GOT3 (cell line): Measurements from ENCODE around the gene ITGAE.
"Not testable (repeated sequence)": the region's sequence is repeated elsewhere in the genome, so short reads cannot be mapped to it uniquely, and the experiment has no call there.

Source experiments
- DNase-seq: peaks from one replicate; lab custom pipeline; 2025; ENCODE audit warnings: mixed read lengths; lab: John Stamatoyannopoulos, UW

Gene ITGAE

DNA sequence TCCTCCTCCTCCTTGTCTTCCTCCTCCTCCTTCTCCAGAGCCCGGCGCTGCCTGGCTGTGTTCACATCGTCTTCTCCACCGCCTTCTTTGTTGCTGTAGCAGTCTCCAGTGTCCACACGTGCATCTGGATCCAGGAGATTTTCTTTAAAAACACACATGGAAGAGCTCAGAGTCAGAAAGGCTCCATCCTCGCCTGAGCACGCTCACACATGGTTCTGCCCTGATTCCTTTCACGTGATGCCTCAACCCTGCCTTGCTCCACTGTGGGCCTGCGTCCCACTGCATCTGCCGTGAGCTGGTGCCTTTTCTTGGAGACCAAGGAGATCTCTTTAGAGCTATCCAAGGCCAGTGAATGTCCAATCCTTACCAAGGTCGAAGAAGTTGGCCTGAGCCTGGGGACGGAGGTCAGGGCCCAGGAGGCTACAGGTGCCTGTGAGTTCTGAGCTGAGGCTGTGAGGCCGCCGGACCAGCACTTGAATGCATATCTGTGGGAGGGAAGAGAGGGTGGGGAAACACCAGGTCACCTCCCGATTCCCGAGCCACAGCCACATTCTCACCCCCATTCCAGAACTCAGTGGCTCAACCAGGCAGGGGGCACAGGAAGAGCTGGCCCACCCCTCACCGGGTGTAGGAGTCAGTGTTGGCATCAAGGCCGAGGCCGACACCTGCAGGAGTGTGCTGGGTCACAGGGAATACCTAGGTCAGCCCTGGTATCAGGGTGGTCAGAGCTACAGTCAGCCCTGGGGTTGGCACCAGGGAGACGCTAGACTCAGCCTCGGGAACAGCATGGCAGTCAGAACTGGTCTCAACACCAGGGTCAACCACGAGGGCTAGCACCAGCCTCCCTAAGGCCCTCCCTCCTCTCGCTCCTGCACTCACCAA lies 39.7 kb downstream of the ITGAE start:
- no peak for DNase-seq

DNA sequence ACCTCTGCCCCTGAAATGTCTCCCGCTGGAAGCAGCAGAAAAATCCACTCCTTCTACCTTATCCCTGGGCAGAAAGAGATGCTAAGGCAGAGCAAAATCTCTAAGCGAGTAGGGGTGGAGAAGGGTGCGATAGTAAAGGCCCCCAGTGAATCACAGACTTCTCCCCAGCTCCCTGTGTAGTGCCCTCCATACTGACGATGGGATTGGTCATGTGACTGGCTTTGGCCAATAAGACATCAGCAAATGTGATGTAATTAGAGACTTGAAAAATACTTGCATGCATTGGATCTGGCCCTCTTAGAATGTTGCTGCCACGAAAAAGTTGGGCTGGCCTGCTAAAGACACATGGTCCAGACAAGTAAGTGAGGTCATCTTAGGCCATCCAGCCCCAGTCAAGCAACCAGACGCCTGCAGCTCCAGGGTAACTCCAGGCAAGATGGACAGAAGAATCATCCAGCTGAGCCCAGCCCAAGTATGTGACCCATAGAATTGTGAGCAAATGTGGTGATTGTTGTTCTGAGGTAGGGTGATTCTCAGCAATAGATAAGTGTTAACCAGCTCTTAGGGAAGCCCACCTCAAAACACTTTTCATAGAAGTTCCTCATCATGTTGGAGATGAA lies 41.3 kb downstream of the ITGAE start:
- DNase-seq, result no peak

DNA sequence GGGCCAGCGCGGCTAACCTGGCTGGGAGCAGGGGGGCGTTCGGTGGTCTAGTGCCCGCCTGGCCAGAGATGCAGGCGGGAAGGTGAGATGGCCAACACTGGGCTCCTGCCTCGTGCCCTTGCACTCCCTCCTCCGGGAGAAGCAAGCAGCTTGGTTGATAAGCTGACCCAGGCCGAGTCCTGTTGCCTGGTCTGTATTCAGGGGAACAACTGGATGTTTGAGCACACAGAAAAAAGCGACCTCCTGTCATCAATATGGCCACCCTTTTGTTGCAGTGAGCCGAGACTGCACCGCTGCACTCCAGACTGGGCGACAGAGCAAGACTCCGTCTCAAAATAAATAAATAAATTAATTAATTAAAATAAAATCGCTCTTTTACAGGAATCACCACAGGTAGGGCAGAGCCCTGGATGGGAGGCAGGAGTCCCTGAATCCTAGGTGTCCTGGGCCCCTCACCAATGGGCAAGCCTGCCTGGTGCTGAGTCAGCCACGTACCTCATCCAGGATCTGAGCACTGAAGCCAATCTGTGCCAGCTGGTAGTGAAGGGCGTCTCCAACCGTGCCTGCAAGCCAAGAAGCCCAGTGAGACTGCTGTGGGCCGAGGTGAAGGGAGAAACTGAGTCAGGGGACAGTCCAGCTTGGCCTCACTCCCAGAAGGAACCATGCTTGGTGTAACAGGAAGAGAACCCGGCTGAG lies 45.5 kb downstream of the ITGAE start:
- no peak for DNase-seq

DNA sequence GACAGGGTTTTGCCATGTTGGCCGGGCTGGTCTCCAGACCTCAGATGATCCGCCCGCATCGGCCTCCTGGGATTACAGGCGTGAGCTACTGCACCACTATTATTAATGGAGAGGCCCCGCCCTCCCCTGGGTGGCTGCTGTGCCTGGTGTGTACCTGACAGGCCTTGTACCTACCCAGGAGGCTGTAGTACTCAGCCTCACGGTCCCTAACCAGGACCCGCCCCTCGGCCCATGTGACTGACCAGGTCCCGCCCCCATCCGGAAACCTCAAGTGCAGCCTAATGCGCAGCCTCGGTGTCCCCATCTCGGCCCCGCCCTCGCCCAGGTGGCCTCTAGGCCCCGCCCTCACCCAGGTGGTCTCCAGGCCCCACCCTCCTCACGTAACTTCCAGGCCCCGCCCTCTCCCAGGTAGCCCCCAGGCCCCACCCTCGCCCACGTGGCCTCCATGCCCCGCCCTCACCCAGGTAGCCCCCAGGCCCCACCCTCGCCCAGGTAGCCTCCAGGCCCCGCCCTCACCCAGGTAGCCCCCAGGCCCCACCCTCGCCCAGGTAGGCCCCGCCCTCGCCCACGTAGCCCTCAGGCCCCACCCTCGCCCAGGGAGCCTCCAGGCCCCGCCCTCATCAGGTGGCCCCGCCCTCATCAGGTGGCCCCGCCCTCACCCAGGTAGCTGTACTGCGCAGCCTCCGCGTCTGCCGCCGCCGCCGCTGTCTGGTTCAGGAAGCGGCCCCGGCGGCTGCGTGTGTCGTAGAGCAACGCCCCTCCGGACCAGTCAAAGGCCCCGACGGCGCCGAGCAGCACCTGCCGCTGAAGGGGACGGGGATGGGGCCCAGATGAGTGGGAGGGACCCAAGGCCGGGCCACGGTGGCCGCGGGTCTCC lies 46.3 kb downstream of the ITGAE start:
- no peak for DNase-seq

DNA sequence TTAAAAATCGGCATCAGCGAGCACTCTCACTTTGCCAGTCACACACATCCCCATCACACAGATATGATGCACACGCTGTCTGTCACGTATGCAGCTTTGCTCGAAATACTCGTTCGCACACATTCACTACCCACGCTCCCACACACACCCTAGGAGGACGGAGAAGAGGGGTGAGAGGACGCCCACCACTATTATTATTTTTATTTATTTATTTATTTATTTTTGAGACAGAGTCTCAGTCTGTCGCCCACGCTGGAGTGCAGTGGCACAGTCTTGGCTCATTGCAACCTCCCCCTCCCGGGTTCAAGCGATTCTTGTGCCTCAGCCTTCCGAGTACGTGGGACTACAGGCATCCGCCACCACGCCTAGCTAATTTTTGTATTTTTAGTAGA lies 46.9 kb downstream of the ITGAE start:
- no peak for DNase-seq

DNA sequence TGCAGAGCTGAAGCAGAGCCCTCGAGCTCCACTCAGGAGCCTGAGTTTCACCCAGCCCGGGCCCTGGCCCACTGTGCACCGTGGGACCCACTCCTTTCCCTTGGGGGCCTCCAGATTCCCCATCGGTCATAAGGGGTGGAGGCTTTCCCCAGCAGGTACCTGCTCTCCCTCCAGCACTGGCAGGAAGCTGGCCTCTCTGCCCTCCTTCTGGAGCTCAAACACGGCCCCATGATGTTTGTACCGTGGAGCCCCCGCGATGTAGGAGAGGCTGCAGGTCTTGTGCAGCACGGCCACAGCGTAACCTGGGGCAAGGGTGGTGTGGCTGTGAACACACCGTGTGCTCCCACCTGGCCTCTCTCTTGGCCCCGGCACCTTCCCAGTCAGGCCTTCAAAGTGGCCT lies 47.4 kb downstream of the ITGAE start:
- DNase-seq, result no peak

DNA sequence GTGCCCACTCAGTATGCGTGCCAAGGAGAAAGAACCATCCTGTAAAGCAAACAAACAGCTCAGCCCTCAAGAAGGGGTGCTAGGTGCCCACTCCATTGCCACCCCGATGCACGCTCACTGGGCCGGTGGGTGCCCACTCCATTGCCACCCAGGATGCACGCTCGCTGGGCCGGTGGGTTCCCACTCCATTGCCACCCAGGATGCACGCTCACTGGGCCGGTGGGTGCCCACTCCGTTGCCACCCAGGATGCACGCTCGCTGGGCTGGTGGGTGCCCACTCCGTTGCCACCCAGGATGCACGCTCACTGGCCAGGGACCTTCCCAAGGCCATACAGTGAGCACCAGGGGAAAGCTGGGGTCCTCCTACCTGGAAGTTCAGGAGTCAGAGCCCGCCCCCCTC lies 49.2 kb downstream of the ITGAE start:
- DNase-seq, result no peak

DNA sequence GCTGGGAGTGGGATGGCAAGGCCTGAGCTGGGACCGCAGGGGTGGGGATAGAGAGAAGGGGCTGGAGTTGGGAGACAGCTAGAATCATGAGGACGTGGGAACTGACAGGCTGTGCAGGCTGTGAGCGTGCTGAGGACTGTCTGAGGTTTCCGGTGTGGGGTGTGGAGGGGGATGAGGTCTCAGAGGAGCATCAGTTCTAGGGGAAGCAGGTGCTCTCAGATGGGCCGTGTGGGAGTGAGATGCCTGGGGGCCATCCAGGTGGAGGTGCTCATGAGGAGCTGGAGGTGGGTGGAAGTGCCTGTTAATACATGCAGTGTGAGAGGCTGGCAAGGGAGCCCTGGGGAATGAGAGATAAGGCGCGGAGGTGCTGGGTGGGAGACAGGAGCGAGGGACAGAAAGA lies 50.1 kb downstream of the ITGAE start:
- DNase-seq, result no peak

DNA sequence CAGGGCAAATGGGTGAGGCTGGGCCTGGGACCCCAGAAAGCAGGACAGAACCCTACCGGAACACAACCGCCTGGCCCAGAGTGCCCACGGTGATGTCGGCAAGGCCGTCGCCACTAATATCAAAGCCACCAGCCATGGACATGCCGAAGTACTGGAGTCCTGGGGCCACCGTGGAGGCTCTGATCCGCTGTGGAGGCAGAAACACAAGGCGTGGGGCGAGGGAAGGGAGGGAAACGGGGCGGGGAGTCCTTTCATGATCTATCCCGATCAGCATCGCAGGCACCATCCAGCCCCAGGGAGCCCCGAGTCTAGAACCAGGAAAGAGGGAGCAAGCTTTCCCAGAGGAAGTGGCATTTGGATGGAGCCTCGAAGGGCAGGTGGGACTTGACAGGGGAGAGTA lies 50.7 kb downstream of the ITGAE start:
- no peak for DNase-seq

DNA sequence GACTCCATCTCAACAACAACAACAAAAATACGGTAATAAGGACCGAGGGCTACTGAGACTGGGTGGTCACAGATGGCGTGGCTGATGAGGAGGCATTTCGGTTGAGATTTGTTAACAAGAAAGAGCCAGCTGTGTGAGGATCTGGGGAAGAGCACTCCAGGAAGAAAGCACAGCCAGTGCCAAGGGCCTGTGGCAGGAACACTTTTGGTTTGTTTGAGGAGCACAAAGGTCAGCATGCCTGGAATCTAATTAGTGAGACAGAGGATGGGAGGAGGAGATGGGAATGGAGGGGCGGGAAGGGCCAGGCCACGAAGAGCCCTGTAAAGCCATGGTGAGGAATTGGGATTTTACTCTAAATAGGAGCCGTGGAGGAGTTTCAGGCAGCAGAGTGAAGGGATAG lies 52.4 kb downstream of the ITGAE start:
- no peak for DNase-seq

DNA sequence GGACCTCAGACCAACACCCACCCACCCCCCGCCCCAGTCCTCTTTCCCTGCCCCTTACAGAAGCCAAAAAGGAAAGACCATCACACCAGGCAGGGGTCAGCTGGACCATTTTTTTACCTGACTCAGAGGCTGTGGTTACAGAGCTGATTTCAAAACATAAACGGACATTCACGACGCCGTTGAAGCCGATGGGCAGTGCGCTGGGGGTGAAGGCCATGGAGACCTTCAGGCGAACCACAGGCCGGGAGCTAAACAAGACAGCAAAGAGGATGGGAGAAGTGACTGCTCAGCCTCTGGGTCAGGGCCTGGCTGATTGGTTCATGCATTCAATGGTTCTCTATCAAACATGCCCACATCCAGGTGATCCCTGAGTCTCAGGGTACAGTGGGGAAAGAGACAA lies 53.2 kb downstream of the ITGAE start:
- no peak for DNase-seq

DNA sequence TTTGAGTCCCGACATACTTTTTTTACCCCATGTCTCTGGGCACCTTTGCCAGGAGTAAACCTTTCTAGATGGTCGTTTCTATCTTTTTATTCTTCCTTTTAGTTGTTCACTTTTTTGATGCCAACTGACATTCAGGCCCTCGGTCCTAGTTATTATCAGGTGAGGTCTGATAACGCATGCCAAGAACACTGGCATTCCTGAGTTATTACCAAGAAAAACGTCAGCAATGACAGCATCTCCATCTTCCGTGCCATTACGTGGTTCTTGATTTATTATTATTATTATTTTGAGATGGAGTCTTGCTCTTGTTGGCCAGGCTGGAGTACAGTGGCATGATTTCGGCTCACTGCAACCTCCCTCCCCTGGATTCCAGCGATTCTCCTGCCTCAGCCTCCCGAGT lies 55.9 kb downstream of the ITGAE start:
- DNase-seq, result no peak

DNA sequence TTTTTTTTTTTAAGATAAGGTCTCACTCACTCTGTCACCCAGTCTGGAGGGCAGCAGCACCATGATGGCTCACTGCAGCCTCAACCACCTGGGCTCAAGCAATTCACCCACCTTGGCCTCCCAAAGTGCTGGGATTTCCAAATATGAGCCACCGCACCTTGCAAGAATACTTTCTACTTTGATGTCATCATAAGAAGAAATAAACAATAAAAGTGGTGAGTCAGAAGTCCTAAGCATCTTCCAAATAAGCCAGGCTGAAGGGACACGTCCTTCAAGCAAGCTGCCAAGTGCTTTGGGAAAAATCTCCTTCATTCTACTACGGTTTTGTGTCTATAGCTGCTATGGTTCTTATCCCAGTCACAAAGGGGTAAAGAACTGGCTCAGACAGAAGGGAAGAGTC lies 57.0 kb downstream of the ITGAE start:
- no peak for DNase-seq

DNA sequence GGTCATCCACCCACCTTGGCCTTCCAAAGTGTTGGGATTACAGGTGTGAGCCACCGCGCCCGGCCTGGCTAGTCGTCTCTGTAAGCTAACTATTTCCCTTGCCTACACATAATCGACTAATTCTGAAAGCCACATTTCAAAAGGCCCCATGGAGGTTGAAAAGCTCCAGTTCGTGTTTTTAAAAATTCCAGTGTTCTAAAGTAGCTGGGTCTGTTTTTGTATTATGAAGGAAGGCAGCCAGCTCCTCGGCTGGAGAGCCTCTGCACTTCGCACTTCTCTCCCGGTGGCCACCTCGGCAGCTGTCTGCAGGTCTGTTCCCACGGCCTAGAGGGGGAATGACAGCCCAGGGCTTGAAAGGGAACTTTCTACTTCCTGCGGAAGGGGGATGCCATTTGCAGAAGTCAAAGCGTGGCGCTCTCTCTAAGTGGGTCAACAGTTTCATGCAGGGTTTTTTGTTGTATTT lies 60.3 kb downstream of the ITGAE start:
- DNase-seq, result no peak

DNA sequence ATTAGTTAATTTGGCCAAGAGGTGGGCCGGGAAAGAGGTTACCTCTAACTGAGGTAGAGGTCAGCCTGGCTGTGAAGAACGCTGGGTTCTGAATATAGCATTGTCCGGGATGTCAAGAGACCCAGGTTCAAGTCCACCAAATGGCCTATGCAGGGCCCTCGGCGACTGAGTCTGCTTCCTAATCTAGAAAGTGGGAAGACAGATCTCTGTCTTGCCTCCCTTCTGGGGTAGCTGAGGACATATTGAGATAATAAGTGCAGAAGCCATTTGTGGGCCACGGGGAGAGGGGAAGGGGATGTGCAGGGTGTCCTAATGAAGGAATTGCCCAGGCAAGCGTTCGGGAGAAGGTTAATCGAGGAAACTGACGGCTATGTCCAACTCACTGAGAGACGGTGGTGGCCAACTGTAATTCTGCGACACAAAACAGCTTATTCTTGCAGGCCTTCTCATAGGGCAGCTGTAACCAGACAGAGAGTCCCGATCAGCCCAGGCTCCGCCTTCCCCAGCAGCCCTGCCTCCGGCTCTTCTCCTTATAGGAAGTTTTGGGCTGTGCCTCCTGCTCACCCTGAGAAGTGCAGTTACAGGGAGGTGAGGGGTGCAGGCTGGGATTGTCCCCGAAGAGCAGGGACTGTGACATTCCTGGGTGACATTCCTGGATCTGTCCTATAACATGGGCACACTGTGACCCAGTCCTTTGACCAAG lies 61.4 kb downstream of the ITGAE start:
- no peak for DNase-seq

DNA sequence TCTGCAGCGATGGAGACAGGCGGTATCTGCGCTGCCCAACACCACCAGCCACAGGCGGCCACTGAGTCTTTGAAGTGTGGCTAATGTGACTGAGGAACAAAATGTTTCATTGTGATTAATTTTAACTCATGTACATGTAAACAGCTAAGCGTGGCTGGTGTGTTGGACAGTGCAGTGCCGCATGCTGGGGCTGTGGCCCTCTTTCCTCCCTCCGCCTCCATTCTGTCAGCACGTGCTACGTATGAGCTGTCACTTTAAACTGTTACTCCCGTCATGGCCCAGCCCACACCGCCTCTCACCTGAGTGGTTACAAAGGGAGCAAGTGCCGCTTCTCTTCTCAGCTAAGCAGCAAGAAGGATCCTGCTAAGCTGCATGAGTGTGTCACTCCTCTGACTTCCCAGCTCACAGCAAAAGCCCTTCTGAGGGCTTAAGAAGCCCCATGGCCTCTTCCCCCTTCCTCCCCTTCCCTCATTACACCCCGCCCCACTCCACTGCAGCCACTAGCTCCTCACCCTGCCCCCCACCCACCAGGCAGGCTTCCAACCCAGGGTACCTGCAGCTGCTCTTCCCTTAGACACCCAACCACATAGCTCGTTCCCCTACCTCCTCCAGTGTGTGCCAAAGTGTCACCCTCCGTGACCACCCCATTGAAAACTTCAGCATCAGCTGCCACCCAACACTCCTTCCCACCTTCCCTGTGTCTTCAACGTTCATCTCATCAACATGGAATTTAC lies 62.3 kb downstream of the ITGAE start:
- DNase-seq, result no peak

DNA sequence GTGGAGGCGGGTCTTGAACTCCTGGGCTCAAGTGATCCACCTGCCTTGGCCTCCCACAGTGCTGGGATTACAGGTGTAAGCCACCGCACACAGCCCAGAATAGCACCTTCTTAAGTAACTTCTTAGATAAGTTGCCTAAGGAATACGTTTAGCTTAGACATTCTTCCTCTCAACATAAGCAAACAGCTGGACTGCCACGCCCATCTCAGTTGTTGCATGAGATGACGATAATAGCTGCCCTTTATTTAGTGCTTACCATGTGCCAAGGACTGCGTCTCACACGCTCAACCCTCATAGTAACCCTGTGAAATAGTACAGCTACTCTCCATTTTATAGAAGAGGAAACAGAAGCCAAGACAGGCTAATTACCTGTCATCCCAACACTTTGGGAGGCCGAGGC lies 65.5 kb downstream of the ITGAE start:
- no peak for DNase-seq

DNA sequence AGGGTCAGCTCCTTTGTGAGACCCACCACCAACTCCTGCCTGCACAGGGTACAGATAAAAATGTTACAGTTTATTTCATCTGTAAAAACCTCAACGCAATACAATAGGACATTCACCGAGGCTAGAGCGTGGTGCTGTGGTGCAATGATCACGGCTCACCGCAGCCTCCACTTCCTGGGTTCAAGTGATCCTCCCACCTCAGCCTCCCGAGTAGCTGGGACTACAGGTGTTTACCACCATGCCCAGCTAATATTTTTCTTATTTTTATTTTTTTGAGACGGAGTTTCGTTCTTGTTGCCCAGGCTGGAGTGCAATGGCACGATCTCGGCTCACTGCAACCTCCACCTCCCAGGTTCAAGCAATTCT lies 66.1 kb downstream of the ITGAE start:
- DNase-seq, result not testable (repeated sequence)

DNA sequence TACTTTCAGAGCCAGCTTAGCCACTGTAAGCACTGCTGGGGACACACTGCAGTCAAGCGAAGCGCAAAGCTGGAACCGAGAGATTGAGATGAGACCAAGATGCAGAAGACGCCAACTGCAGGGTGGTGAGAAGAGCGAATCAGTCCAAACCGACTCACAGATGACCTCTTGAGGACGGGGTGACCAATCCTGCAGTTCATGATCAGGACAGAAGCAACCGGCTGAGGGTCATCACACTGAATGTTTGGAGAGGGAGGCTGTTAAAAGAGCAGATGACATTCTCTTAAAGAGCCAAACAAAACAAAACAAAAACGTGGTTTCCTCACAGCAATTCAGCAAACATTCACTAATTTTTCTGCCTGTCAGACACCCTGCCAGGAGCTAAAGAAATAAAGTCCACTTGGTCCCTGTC lies 68.8 kb downstream of the ITGAE start:
- no peak for DNase-seq

DNA sequence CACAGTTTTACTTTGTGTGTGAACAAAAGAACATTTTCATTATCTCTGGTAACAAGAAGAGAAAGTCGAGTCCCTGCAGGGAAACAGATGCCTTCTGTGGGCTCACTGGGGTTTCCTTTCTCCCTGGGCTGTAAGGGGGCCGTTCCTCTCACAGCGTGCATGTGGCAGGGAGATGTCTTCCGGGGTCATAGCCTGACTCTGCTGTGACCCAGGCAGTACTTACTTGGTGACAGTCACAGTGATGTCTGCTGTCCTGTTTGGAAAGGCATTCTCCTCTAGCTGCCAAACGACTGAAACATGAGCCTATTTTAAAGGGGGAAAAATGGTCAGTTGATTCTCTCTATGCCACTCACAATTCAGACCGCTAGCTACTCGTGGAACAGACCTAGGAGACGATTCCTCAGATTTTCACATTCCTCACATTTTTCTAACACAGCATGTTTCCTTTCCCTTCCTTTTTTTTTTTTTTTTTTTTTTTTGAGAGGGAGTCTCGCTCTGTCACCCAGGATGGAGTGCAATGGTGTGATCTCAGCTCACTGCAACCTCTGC lies 70.0 kb downstream of the ITGAE start:
- DNase-seq, result no peak
